Breast epithelium (tissue), 4 donors: ENCODE data around the gene ECM1. TPM values are rescaled to one million over a fixed set of nuclear protein-coding genes. Genes with fewer than 3 reads are reported as not detected.
A peak's percentile ranks its signal among the peaks of the same experiment; 100 is the strongest.

Experiments
- DNase-seq, 2 donors: peaks; one replicate each; pipeline ENCODE4 v3.0.0-alpha.2; 2019; ENCODE audit warnings: low spot score in 2 of 2
- H3K27ac ChIP-seq, 2 donors: fragments of 200-600 bp; sonication (generic) in 1 of 2; one replicate each; pipeline ENCODE4 v1.5.1; 2016 to 2019; ENCODE audit warnings: mild to moderate bottlenecking in 1 of 2
- H3K27me3 ChIP-seq, 2 donors: fragments of 200-600 bp; sonication (generic) in 1 of 2; one replicate each; pipeline versions ENCODE4 v1.5.1 to v1.6.0; 2017 to 2019; ENCODE audit warnings: control low read depth in 1 of 2, mild to moderate bottlenecking in 1 of 2
- H3K36me3 ChIP-seq: fragments of 200-600 bp; one replicate; pipeline ENCODE4 v1.5.1; 2019
- H3K4me1 ChIP-seq, 2 donors: fragments of 200-600 bp; sonication (generic); one replicate each; pipeline ENCODE4 v1.5.1; 2016 to 2019; ENCODE audit warnings: control low read depth in 1 of 2
- H3K4me3 ChIP-seq, 3 donors: fragments of 200-600 bp; sonication (generic); 1 replicate in 2 of 3; 2 replicates in 1 of 3; pipeline ENCODE4 v1.5.1; 2016 to 2019; ENCODE audit warnings: mild to moderate bottlenecking in 3 of 3, moderate library complexity in 2 of 3
- H3K9me3 ChIP-seq, 2 donors: fragments of 200-600 bp; sonication (generic) in 1 of 2; one replicate each; pipeline ENCODE4 v1.5.1; 2016 to 2019; ENCODE audit warnings: control low read depth in 1 of 2
- POLR2A ChIP-seq: fragments of 450-650 bp; IDR thresholded peaks from one replicate; pipeline ENCODE4 v1.6.1; 2016; ENCODE audit warnings: antibody characterized with exemption, mild to moderate bottlenecking, moderate library complexity
- POLR2AphosphoS5 ChIP-seq, 3 donors: sonication (generic); formaldehyde crosslinking; IDR thresholded peaks; one replicate each; pipeline ENCODE4 v1.6.1; 2017; ENCODE audit warnings: antibody characterized with exemption in 3 of 3
- intact Hi-C: fragments of 100-400 bp; cut with DNase I; formaldehyde crosslinking; loops from one replicate; pipeline ENCODE4 v1.15.1; 2023; ENCODE audit warnings: low total_unique reads
- total RNA-seq, 3 donors: library from RNA; depleted of rRNA; stranded (reverse); fragments of >200 nt; gene quantifications; one replicate each; pipeline ENCODE4 v1.1.0, GENCODE V29; 2016
- TF ChIP-seq, protein P1 (sequence below), 3 donors: fragments of 450-650 bp; IDR thresholded peaks; one replicate each; pipeline ENCODE4 v1.5.1; 2016 to 2017; ENCODE audit warnings: antibody characterized with exemption in 3 of 3, mild to moderate bottlenecking in 3 of 3, moderate library complexity in 3 of 3

Gene ECM1
- total RNA-seq, 3 donors from 2014 or later, result 4.0 to 53.3 (median 10.2) TPM

GRCh38 chr1:150473659-150474058 is 34.2 kb upstream of the ECM1 start:
- H3K27ac ChIP-seq, result no peak overlapping the region
- no peaks in the 10 kb centered on the region for H3K27me3 ChIP-seq
- TF ChIP-seq POLR2AphosphoS5 (IDR thresholded peaks at IDR 0.05) (no peak), POLR2A (no peak)
- intact Hi-C loops, result no loop called here
- H3K4me1 ChIP-seq, result no peaks in the 10 kb centered on the region
- H3K4me3 ChIP-seq, result no peak overlapping the region
- H3K36me3 ChIP-seq, result no peaks in the 10 kb centered on the region
- no peak for DNase-seq
- no peaks in the 10 kb centered on the region for H3K9me3 ChIP-seq

DNA sequence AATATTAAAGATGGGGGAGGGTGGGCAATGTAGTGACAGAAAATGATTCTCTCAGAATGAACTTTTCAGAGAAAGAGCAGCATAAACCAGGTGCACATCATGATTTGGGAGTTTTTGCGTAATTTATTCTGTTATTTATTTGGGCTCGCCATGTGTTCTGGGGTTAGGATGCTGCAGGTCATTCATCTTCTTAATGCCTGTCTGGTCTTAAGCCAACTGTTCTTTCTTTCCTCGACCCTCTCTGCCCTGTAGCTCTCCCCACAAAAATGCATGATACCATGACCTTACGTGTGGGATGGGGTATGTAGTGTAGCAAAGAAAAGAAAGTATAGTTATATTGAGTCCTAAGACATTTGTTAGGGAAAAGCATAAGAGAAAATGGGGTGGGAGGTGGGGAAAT is 33.0 kb upstream of the ECM1 start:
- Histone ChIP-seq H3K4me3 (no peak overlapping the region), H3K9me3 (no peaks in the 10 kb centered on the region), H3K36me3 (no peaks in the 10 kb centered on the region), H3K27me3 (no peaks in the 10 kb centered on the region), H3K4me1 (no peaks in the 10 kb centered on the region), H3K27ac (no peak overlapping the region)
- TF ChIP-seq POLR2AphosphoS5 (IDR thresholded peaks at IDR 0.05) (no peak), POLR2A (no peak)
- intact Hi-C loops, result no loop called here
- no peak for DNase-seq

- DNase-seq, result no peak
- H3K27me3 ChIP-seq, result no peaks in the 10 kb centered on the region
- H3K4me1 ChIP-seq, result no peaks in the 10 kb centered on the region
- TF ChIP-seq, protein P1, sequence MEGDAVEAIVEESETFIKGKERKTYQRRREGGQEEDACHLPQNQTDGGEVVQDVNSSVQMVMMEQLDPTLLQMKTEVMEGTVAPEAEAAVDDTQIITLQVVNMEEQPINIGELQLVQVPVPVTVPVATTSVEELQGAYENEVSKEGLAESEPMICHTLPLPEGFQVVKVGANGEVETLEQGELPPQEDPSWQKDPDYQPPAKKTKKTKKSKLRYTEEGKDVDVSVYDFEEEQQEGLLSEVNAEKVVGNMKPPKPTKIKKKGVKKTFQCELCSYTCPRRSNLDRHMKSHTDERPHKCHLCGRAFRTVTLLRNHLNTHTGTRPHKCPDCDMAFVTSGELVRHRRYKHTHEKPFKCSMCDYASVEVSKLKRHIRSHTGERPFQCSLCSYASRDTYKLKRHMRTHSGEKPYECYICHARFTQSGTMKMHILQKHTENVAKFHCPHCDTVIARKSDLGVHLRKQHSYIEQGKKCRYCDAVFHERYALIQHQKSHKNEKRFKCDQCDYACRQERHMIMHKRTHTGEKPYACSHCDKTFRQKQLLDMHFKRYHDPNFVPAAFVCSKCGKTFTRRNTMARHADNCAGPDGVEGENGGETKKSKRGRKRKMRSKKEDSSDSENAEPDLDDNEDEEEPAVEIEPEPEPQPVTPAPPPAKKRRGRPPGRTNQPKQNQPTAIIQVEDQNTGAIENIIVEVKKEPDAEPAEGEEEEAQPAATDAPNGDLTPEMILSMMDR (IDR thresholded peaks at IDR 0.05), result no peak
- TF ChIP-seq POLR2AphosphoS5 (IDR thresholded peaks at IDR 0.05) (no peak), POLR2A (no peak)
- intact Hi-C loops, result no loop called here
- no peaks in the 10 kb centered on the region for H3K9me3 ChIP-seq
- H3K4me3 ChIP-seq, result no peak overlapping the region
- H3K27ac ChIP-seq, result no peak overlapping the region
- no peaks in the 10 kb centered on the region for H3K36me3 ChIP-seq
These were observed 31.2 kb upstream of the ECM1 start for GRCh38 chr1:150476754-150477153.

GRCh38 chr1:150477320-150477719 is 30.6 kb upstream of the ECM1 start:
- Histone ChIP-seq H3K27me3 (no peaks in the 10 kb centered on the region), H3K9me3 (no peaks in the 10 kb centered on the region), H3K4me3 (no peak overlapping the region), H3K27ac (peak overlapping the region in 1 of 2 donors; percentile 38), H3K4me1 (no peaks in the 10 kb centered on the region), H3K36me3 (no peaks in the 10 kb centered on the region)
- no peak for DNase-seq
- intact Hi-C loops, result no loop called here
- TF ChIP-seq, protein P1 (IDR thresholded peaks at IDR 0.05), result no peak
- TF ChIP-seq POLR2AphosphoS5 (IDR thresholded peaks at IDR 0.05) (no peak), POLR2A (no peak)

GRCh38 chr1:150477733-150478132 is 30.2 kb upstream of the ECM1 start:
- Histone ChIP-seq H3K27ac (no peak overlapping the region), H3K4me3 (no peak overlapping the region), H3K36me3 (no peaks in the 10 kb centered on the region), H3K9me3 (no peaks in the 10 kb centered on the region), H3K27me3 (no peaks in the 10 kb centered on the region), H3K4me1 (no peaks in the 10 kb centered on the region)
- DNase-seq, result no peak
- TF ChIP-seq POLR2AphosphoS5 (IDR thresholded peaks at IDR 0.05) (no peak), POLR2A (no peak)
- TF ChIP-seq, protein P1 (IDR thresholded peaks at IDR 0.05), result no peak
- intact Hi-C loops, result no loop called here

GRCh38 chr1:150479370-150479769 is 28.5 kb upstream of the ECM1 start:
- H3K27ac ChIP-seq, result no peak overlapping the region
- intact Hi-C loops, result no loop called here
- DNase-seq, result no peak

More at GRCh38 chr1:150479370-150479769, 28.5 kb upstream of the ECM1 start:
- no peaks in the 10 kb centered on the region for H3K27me3 ChIP-seq
- no peaks in the 10 kb centered on the region for H3K9me3 ChIP-seq
- no peaks in the 10 kb centered on the region for H3K4me1 ChIP-seq
- no peak overlapping the region for H3K4me3 ChIP-seq
- TF ChIP-seq POLR2A, result no peak
- no peak for TF ChIP-seq POLR2AphosphoS5 (IDR thresholded peaks at IDR 0.05)
- TF ChIP-seq, protein P1 (IDR thresholded peaks at IDR 0.05), result no peak
- no peaks in the 10 kb centered on the region for H3K36me3 ChIP-seq
